ENCODE measurements around the gene PHETA2. TPM values are rescaled to one million over a fixed set of nuclear protein-coding genes. Genes with fewer than 3 reads are reported as not detected.

PHETA2 gene
- total and polyA plus RNA-seq, 2 donors (not counting 3 experiments of a cell fraction or from before 2014, with no cell fraction given), result 25.4 to 29.9 TPM

- H3K79me2 ChIP-seq (ENCODE audit: control insufficient read depth, insufficient read depth, low read length), result peaks cover 17% of the 10 kb centered on the region
- H3K4me1 ChIP-seq (ENCODE audit: control insufficient read depth, extremely low read depth, insufficient read depth, low read length), result peaks cover 23% of the 10 kb centered on the region
- H3K4me3 ChIP-seq (replicated peaks in 1 of 3; ENCODE audit: insufficient read depth in 1 of 3, low read depth in 1 of 3, low read length in 3 of 3), result no peak overlapping the region
- no peaks in the 10 kb centered on the region for H3K27me3 ChIP-seq (ENCODE audit: control insufficient read depth in 2 of 2, insufficient read depth in 2 of 2, low read length in 2 of 2)
- no peak for DNase-seq (ENCODE audit: low read depth, low spot score)
- no peak overlapping the region for H3K9ac ChIP-seq (replicated peaks; ENCODE audit: extremely low read depth, insufficient read depth, low read length)
- H3K4me2 ChIP-seq (ENCODE audit: insufficient read depth, low read length), result no peak overlapping the region
- H3K36me3 ChIP-seq (ENCODE audit: control insufficient read depth in 2 of 2, extremely low read depth in 1 of 2, insufficient read depth in 2 of 2, low read length in 2 of 2), result peaks cover 3 to 10% of the 10 kb centered on the region in 2 experiments
- dilution Hi-C loops (cut with MboI; ENCODE audit: extremely low pct_ligation_motif_present, low sequenced_read_pairs), result no loop called here
- no TSS peak for BruUV-seq (replicated peaks)
- H4K20me1 ChIP-seq (replicated peaks; ENCODE audit: control insufficient read depth, extremely low read depth, insufficient read depth, low read length), result no peaks in the 10 kb centered on the region
- no peaks in the 10 kb centered on the region for H3K9me1 ChIP-seq (replicated peaks; ENCODE audit: control insufficient read depth, extremely low read depth, insufficient read depth, low read length)
- TF ChIP-seq POLR2A (IDR thresholded peaks at IDR 0.05; ENCODE audit: low read depth, low read length), result no peak
- TF ChIP-seq MAX (IDR thresholded peaks at IDR 0.05; ENCODE audit: insufficient read depth, insufficient read length), result no peak
- TF ChIP-seq FOS (IDR thresholded peaks at IDR 0.05; ENCODE audit: borderline replicate concordance, insufficient read depth, low read length), result no peak
- no peak for TF ChIP-seq MYC (IDR thresholded peaks at IDR 0.05; ENCODE audit: low read depth, low read length)
- no peak for TF ChIP-seq JUN (IDR thresholded peaks at IDR 0.05; ENCODE audit: borderline replicate concordance, insufficient read depth, insufficient read length, low read depth)
- no peak for TF ChIP-seq CTCF (IDR thresholded peaks at IDR 0.05; ENCODE audit: extremely low read depth in 1 of 2, insufficient read depth in 1 of 2, low read depth in 1 of 2, low read length in 2 of 2)
- TF ChIP-seq EZH2 (IDR thresholded peaks at IDR 0.05; ENCODE audit: borderline replicate concordance, low read depth, low read length, severe bottlenecking), result no peak
- TF ChIP-seq GATA2 (IDR thresholded peaks at IDR 0.05; ENCODE audit: insufficient read depth, insufficient read length, low read depth, low read length), result no peak
- no peak for TF ChIP-seq POLR2AphosphoS5 (IDR thresholded peaks at IDR 0.05; ENCODE audit: insufficient read depth, low read depth, low read length)
- ChIA-PET CTCF (no interaction called here), POLR2A (no interaction called here)
- no peak overlapping the region for H3K27ac ChIP-seq (ENCODE audit: insufficient read depth, low read depth, low read length)
- no peak for FAIRE-seq
- intact Hi-C loops (cut with micrococcal nuclease), result no loop called here
- no peaks in the 10 kb centered on the region for H3K9me3 ChIP-seq (replicated peaks; ENCODE audit: control insufficient read depth, insufficient read depth, low read length)
- no peak overlapping the region for H2AFZ ChIP-seq (ENCODE audit: low read depth, low read length)
These were observed 1.3 kb upstream of the PHETA2 start for GRCh38 chr22:42072606-42073330.

Data from endothelial cell of umbilical vein (primary cell).